Measurements from ENCODE around the gene MYO1D. TPM values are rescaled to one million over a fixed set of nuclear protein-coding genes. Genes with fewer than 3 reads are reported as not detected.
"Not testable (repeated sequence)": the region's sequence is repeated elsewhere in the genome, so short reads cannot be mapped to it uniquely, and the experiment has no call there.

The MYO1D gene
- total and polyA plus RNA-seq, 4 donors, result 4.5 to 22.9 (median 13.3) TPM

DNA sequence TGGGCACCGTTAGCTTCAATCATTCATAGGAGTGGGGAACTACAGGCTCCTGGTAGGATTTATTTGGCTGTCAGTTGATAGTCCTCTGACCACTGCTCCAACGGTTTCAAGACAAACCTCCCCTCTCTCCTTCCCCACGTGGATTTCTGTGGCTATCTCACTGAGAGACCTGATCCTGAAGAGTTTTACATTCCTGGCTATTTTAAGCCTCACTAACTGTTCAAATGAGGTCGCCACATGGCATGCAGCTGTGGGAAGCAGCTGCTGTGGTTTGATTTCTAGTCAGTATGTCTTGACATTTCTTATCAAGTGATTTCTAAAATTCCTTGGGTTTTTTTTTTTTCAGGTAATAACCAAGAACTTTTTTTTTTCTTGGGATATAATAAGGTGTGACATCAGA is 351.8 kb downstream of the MYO1D start:
- Histone ChIP-seq H3K4me1 (ENCODE audit: control insufficient read depth in 4 of 4, insufficient read depth in 4 of 4, low read length in 3 of 4) (peaks cover 0 to 2% (median 0%) of the 10 kb centered on the region in 4 donors), H3K27me3 (ENCODE audit: control insufficient read depth in 4 of 4, insufficient read depth in 4 of 4, low read length in 3 of 4) (no peaks in the 10 kb centered on the region), H3K9me3 (ENCODE audit: control insufficient read depth in 4 of 4, low read length in 3 of 4) (no peaks in the 10 kb centered on the region), H3K4me3 (ENCODE audit: low read depth in 1 of 3, low read length in 3 of 3) (no peak overlapping the region), H3K9ac (ENCODE audit: low read depth in 1 of 2, low read length in 2 of 2) (no peak overlapping the region), H3K27ac (ENCODE audit: low read depth in 1 of 2, low read length in 2 of 2) (no peak overlapping the region), H3K36me3 (ENCODE audit: control insufficient read depth in 4 of 4, insufficient read depth in 3 of 4, low read depth in 1 of 4, low read length in 3 of 4) (no peaks in the 10 kb centered on the region)
- WGBS, result 73% methylated on average over 4 of the region's 4 CpGs
- TF ChIP-seq HNF4G (IDR thresholded peaks at IDR 0.05) (no peak), FOXA2 (IDR thresholded peaks at IDR 0.05) (no peak), RAD21 (IDR thresholded peaks at IDR 0.05) (no peak), NR2F2 (IDR thresholded peaks at IDR 0.05) (no peak), JUND (IDR thresholded peaks at IDR 0.05) (no peak), TAF1 (conservative IDR thresholded peaks at IDR 0.05) (no peak), YY1 (IDR thresholded peaks at IDR 0.05) (no peak), GABPA (IDR thresholded peaks at IDR 0.05 in 1 of 2, conservative IDR thresholded peaks at IDR 0.05 in 1 of 2) (no peak), RXRA (IDR thresholded peaks at IDR 0.05) (no peak), HNF4A (conservative IDR thresholded peaks at IDR 0.05) (no peak)
- TF ChIP-seq, protein P1, sequence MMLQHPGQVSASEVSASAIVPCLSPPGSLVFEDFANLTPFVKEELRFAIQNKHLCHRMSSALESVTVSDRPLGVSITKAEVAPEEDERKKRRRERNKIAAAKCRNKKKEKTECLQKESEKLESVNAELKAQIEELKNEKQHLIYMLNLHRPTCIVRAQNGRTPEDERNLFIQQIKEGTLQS (IDR thresholded peaks at IDR 0.05), result no peak
- TF ChIP-seq, protein P2, sequence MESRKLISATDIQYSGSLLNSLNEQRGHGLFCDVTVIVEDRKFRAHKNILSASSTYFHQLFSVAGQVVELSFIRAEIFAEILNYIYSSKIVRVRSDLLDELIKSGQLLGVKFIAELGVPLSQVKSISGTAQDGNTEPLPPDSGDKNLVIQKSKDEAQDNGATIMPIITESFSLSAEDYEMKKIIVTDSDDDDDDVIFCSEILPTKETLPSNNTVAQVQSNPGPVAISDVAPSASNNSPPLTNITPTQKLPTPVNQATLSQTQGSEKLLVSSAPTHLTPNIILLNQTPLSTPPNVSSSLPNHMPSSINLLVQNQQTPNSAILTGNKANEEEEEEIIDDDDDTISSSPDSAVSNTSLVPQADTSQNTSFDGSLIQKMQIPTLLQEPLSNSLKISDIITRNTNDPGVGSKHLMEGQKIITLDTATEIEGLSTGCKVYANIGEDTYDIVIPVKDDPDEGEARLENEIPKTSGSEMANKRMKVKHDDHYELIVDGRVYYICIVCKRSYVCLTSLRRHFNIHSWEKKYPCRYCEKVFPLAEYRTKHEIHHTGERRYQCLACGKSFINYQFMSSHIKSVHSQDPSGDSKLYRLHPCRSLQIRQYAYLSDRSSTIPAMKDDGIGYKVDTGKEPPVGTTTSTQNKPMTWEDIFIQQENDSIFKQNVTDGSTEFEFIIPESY (IDR thresholded peaks at IDR 0.05), result no peak
- TF ChIP-seq, protein P3, sequence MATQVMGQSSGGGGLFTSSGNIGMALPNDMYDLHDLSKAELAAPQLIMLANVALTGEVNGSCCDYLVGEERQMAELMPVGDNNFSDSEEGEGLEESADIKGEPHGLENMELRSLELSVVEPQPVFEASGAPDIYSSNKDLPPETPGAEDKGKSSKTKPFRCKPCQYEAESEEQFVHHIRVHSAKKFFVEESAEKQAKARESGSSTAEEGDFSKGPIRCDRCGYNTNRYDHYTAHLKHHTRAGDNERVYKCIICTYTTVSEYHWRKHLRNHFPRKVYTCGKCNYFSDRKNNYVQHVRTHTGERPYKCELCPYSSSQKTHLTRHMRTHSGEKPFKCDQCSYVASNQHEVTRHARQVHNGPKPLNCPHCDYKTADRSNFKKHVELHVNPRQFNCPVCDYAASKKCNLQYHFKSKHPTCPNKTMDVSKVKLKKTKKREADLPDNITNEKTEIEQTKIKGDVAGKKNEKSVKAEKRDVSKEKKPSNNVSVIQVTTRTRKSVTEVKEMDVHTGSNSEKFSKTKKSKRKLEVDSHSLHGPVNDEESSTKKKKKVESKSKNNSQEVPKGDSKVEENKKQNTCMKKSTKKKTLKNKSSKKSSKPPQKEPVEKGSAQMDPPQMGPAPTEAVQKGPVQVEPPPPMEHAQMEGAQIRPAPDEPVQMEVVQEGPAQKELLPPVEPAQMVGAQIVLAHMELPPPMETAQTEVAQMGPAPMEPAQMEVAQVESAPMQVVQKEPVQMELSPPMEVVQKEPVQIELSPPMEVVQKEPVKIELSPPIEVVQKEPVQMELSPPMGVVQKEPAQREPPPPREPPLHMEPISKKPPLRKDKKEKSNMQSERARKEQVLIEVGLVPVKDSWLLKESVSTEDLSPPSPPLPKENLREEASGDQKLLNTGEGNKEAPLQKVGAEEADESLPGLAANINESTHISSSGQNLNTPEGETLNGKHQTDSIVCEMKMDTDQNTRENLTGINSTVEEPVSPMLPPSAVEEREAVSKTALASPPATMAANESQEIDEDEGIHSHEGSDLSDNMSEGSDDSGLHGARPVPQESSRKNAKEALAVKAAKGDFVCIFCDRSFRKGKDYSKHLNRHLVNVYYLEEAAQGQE (IDR thresholded peaks at IDR 0.05), result no peak
- DNase-seq (ENCODE audit: low spot score), result no peak

DNA sequence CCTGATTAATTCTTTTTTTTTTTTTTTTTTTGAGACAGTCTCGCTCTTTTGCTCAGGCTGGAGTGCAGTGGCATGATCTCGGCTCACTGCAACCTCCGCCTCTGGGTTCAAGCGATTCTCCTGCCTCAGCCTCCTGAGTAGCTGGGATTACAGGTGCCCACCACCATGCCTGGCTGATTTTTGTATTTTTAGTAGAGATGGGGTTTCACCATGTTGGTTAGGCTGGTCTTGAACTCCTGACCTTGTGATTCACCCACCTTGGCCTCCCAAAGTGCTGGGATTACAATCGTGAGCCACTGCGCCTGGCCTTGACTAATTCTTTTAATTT is 352.4 kb downstream of the MYO1D start:
- not testable (repeated sequence) for H3K4me1 ChIP-seq (ENCODE audit: control insufficient read depth in 4 of 4, insufficient read depth in 4 of 4, low read length in 3 of 4); H3K9me3 ChIP-seq (ENCODE audit: control insufficient read depth in 4 of 4, low read length in 3 of 4); H3K27me3 ChIP-seq (ENCODE audit: control insufficient read depth in 4 of 4, insufficient read depth in 4 of 4, low read length in 3 of 4); DNase-seq (ENCODE audit: low spot score); H3K36me3 ChIP-seq (ENCODE audit: control insufficient read depth in 4 of 4, insufficient read depth in 3 of 4, low read depth in 1 of 4, low read length in 3 of 4); H3K4me3 ChIP-seq (ENCODE audit: low read depth in 1 of 3, low read length in 3 of 3); H3K9ac ChIP-seq (ENCODE audit: low read depth in 1 of 2, low read length in 2 of 2); H3K27ac ChIP-seq (ENCODE audit: low read depth in 1 of 2, low read length in 2 of 2)
- WGBS, result 92% methylated on average over 6 of the region's 6 CpGs

DNA sequence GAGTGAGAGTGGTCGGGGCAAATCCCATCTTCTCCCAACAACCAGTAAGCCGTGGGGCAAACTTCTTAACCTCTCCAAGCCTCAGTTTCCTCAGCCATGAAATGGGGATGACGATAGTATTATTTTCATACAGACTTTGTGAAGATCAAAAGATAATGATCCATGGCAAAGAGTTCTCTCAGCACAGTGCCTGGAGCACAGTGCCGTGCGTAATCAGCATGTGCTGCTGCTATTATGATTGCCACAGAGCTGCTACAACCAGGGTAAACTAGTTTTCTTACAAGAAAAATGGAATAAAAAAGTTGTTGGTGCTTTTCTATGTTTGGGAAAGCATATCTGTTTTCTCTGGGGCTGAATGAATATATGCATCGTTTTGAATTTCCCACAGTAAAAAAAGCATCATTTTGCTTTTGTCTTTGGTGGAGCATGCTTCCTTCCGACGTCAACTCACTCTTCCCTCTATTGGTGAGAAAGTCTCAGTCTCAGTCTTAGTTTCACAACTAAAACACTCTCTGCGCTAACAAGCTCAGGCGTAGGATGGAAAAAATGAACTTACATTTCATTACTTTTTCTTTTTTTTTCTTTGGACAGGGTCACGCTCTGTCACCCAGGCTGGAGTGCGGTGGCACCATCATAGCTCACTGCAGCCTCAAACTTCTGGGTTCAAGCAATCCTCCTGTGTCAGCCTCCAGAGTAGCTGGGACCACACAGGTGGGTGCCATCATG is 352.9 kb downstream of the MYO1D start:
- Histone ChIP-seq H3K4me1 (ENCODE audit: control insufficient read depth in 4 of 4, insufficient read depth in 4 of 4, low read length in 3 of 4) (peaks cover 2 to 9% (median 3%) of the 10 kb centered on the region in 4 donors), H3K9me3 (ENCODE audit: control insufficient read depth in 4 of 4, low read length in 3 of 4) (no peaks in the 10 kb centered on the region), H3K27ac (ENCODE audit: low read depth in 1 of 2, low read length in 2 of 2) (no peak overlapping the region), H3K36me3 (ENCODE audit: control insufficient read depth in 4 of 4, insufficient read depth in 3 of 4, low read depth in 1 of 4, low read length in 3 of 4) (no peaks in the 10 kb centered on the region), H3K9ac (ENCODE audit: low read depth in 1 of 2, low read length in 2 of 2) (no peak overlapping the region), H3K4me3 (ENCODE audit: low read depth in 1 of 3, low read length in 3 of 3) (no peak overlapping the region), H3K27me3 (ENCODE audit: control insufficient read depth in 4 of 4, insufficient read depth in 4 of 4, low read length in 3 of 4) (no peaks in the 10 kb centered on the region)
- no peak for DNase-seq (ENCODE audit: low spot score)
- TF ChIP-seq, protein P4, sequence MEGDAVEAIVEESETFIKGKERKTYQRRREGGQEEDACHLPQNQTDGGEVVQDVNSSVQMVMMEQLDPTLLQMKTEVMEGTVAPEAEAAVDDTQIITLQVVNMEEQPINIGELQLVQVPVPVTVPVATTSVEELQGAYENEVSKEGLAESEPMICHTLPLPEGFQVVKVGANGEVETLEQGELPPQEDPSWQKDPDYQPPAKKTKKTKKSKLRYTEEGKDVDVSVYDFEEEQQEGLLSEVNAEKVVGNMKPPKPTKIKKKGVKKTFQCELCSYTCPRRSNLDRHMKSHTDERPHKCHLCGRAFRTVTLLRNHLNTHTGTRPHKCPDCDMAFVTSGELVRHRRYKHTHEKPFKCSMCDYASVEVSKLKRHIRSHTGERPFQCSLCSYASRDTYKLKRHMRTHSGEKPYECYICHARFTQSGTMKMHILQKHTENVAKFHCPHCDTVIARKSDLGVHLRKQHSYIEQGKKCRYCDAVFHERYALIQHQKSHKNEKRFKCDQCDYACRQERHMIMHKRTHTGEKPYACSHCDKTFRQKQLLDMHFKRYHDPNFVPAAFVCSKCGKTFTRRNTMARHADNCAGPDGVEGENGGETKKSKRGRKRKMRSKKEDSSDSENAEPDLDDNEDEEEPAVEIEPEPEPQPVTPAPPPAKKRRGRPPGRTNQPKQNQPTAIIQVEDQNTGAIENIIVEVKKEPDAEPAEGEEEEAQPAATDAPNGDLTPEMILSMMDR (IDR thresholded peaks at IDR 0.05; ENCODE audit: low read depth, low read length, missing input control), result no peak
- TF ChIP-seq YY1 (IDR thresholded peaks at IDR 0.05) (no peak), RXRA (IDR thresholded peaks at IDR 0.05) (no peak), JUND (IDR thresholded peaks at IDR 0.05) (no peak), RAD21 (IDR thresholded peaks at IDR 0.05) (no peak), GABPA (IDR thresholded peaks at IDR 0.05 in 1 of 2, conservative IDR thresholded peaks at IDR 0.05 in 1 of 2) (no peak), FOXA2 (IDR thresholded peaks at IDR 0.05) (no peak), HNF4A (conservative IDR thresholded peaks at IDR 0.05) (no peak), SP1 (IDR thresholded peaks at IDR 0.05) (no peak)
- TF ChIP-seq, protein P1 (IDR thresholded peaks at IDR 0.05), result no peak
- TF ChIP-seq, protein P2 (IDR thresholded peaks at IDR 0.05), result no peak
- 90% methylated on average over 12 of the region's 12 CpGs for WGBS

All from liver (tissue), 9 donors.